ENCODE measurements around the gene PCNX2. TPM values are rescaled to one million over a fixed set of nuclear protein-coding genes. Genes with fewer than 3 reads are reported as not detected.

PCNX2 gene
- polyA plus RNA-seq, 1 donor (not counting 4 experiments of a cell fraction or from before 2014, with no cell fraction given), result 18.0 TPM

GRCh38 chr1:233215135-233215760 is 80.3 kb downstream of the PCNX2 start:
- H3K27me3 ChIP-seq (ENCODE audit: control insufficient read depth, extremely low read depth, insufficient read depth, low read length), result no peaks in the 10 kb centered on the region
- peaks cover 13 to 16% of the 10 kb centered on the region in 2 experiments for H3K36me3 ChIP-seq (ENCODE audit: control insufficient read depth in 2 of 2, extremely low read depth in 1 of 2, insufficient read depth in 2 of 2, low read length in 2 of 2)
- H3K4me3 ChIP-seq (ENCODE audit: control insufficient read depth in 2 of 3, extremely low read depth in 1 of 3, insufficient read depth in 2 of 3, low read depth in 1 of 3, low read length in 3 of 3), result no peak overlapping the region
- H3K27ac ChIP-seq (ENCODE audit: control insufficient read depth, insufficient read depth, low read length), result no peak overlapping the region
- FAIRE-seq (no peak), DNase-seq (ENCODE audit: low read depth, low spot score) (no peak)
- dilution Hi-C loops (cut with MboI; ENCODE audit: extremely low pct_ligation_motif_present, low sequenced_read_pairs), result no loop called here
- H3K4me2 ChIP-seq (ENCODE audit: control insufficient read depth, extremely low read depth, insufficient read depth, low read depth, low read length), result no peak overlapping the region
- no peaks in the 10 kb centered on the region for H3K9me1 ChIP-seq (ENCODE audit: control insufficient read depth, extremely low read depth, insufficient read depth, low read length)
- no peaks in the 10 kb centered on the region for H4K20me1 ChIP-seq (ENCODE audit: control insufficient read depth, extremely low read depth, insufficient read depth, low read length)
- no peaks in the 10 kb centered on the region for H3K79me2 ChIP-seq (ENCODE audit: control insufficient read depth, insufficient read depth, low read length)
- H3K9me3 ChIP-seq (ENCODE audit: control insufficient read depth, low read depth, low read length), result no peaks in the 10 kb centered on the region
- no peak overlapping the region for H2AFZ ChIP-seq (ENCODE audit: control insufficient read depth, low read length)
- H3K4me1 ChIP-seq (ENCODE audit: control insufficient read depth, extremely low read depth, insufficient read depth, low read length), result no peaks in the 10 kb centered on the region
- H3K9ac ChIP-seq (ENCODE audit: control insufficient read depth, extremely low read depth, insufficient read depth, low read length), result no peak overlapping the region
- no peak for TF ChIP-seq CTCF (optimal IDR thresholded peaks at IDR 0.05 in 1 of 3, IDR thresholded peaks at IDR 0.05 in 1 of 3, conservative IDR thresholded peaks at IDR 0.05 in 1 of 3; ENCODE audit: extremely low read depth in 1 of 3, insufficient read depth in 2 of 3, low read length in 3 of 3)
- TF ChIP-seq EZH2 (IDR thresholded peaks at IDR 0.05; ENCODE audit: low read length), result no peak

- no peak overlapping the region for H3K27ac ChIP-seq (ENCODE audit: control insufficient read depth, insufficient read depth, low read length)
- H3K27me3 ChIP-seq (ENCODE audit: control insufficient read depth, extremely low read depth, insufficient read depth, low read length), result no peaks in the 10 kb centered on the region
- H3K4me3 ChIP-seq (ENCODE audit: control insufficient read depth in 2 of 3, extremely low read depth in 1 of 3, insufficient read depth in 2 of 3, low read depth in 1 of 3, low read length in 3 of 3), result no peak overlapping the region
- H3K36me3 ChIP-seq (ENCODE audit: control insufficient read depth in 2 of 2, extremely low read depth in 1 of 2, insufficient read depth in 2 of 2, low read length in 2 of 2), result peaks cover 13 to 14% of the 10 kb centered on the region in 2 experiments
- DNase-seq (ENCODE audit: low read depth, low spot score), result no peak
- TF ChIP-seq CTCF (optimal IDR thresholded peaks at IDR 0.05 in 1 of 3, IDR thresholded peaks at IDR 0.05 in 1 of 3, conservative IDR thresholded peaks at IDR 0.05 in 1 of 3; ENCODE audit: extremely low read depth in 1 of 3, insufficient read depth in 2 of 3, low read length in 3 of 3), result no peak
- no peak for TF ChIP-seq EZH2 (IDR thresholded peaks at IDR 0.05; ENCODE audit: low read length)
- H3K9ac ChIP-seq (ENCODE audit: control insufficient read depth, extremely low read depth, insufficient read depth, low read length), result no peak overlapping the region
- no peaks in the 10 kb centered on the region for H3K79me2 ChIP-seq (ENCODE audit: control insufficient read depth, insufficient read depth, low read length)
- no peak overlapping the region for H3K4me2 ChIP-seq (ENCODE audit: control insufficient read depth, extremely low read depth, insufficient read depth, low read depth, low read length)
- H2AFZ ChIP-seq (ENCODE audit: control insufficient read depth, low read length), result no peak overlapping the region
- H4K20me1 ChIP-seq (ENCODE audit: control insufficient read depth, extremely low read depth, insufficient read depth, low read length), result no peaks in the 10 kb centered on the region
- no peak for FAIRE-seq
- H3K9me1 ChIP-seq (ENCODE audit: control insufficient read depth, extremely low read depth, insufficient read depth, low read length), result no peaks in the 10 kb centered on the region
- no peaks in the 10 kb centered on the region for H3K9me3 ChIP-seq (ENCODE audit: control insufficient read depth, low read depth, low read length)
- dilution Hi-C loops (cut with MboI; ENCODE audit: extremely low pct_ligation_motif_present, low sequenced_read_pairs), result no loop called here
- no peaks in the 10 kb centered on the region for H3K4me1 ChIP-seq (ENCODE audit: control insufficient read depth, extremely low read depth, insufficient read depth, low read length)
These were observed 83.9 kb downstream of the PCNX2 start for GRCh38 chr1:233211595-233211994.
